PFSK-1 (cell line): ENCODE measurements around the gene TAF6.

Experiments
- FOXP2 ChIP-seq: optimal IDR thresholded peaks from 2 replicates; pipeline ENCODE3; 2011; ENCODE audit warnings: borderline replicate concordance, control low read depth, inconsistent platforms; ENCODE audit not compliant: insufficient read depth; ENCODE audit errors: extremely low read length, extremely low read depth
- POLR2AphosphoS5 ChIP-seq: IDR thresholded peaks from 2 replicates; pipeline ENCODE4 v1.6.1; 2012; ENCODE audit warnings: low read depth, mild to moderate bottlenecking, control low read depth, low read length, moderate library complexity
- SIN3A ChIP-seq: IDR thresholded peaks from 2 replicates; pipeline ENCODE4 v1.6.1; 2012; ENCODE audit warnings: mild to moderate bottlenecking, low read length, moderate library complexity, borderline replicate concordance; ENCODE audit not compliant: insufficient read depth
- TAF1 ChIP-seq: IDR thresholded peaks from 2 replicates; pipeline ENCODE4 v1.6.1; 2012; ENCODE audit warnings: low read length, control low read depth, borderline replicate concordance; ENCODE audit not compliant: insufficient read depth
- TF ChIP-seq, protein P1 (sequence below), 2 experiments: IDR thresholded peaks; 2 replicates each; pipeline versions ENCODE4 v1.6.1 to v1.8.0; 2011 to 2012; ENCODE audit warnings: low read depth in 2 of 2, low read length in 2 of 2, control low read depth in 1 of 2, inconsistent platforms in 1 of 2, mild to moderate bottlenecking in 1 of 2, moderate library complexity in 1 of 2; ENCODE audit not compliant: insufficient read depth in 1 of 2

TAF6 gene

DNA sequence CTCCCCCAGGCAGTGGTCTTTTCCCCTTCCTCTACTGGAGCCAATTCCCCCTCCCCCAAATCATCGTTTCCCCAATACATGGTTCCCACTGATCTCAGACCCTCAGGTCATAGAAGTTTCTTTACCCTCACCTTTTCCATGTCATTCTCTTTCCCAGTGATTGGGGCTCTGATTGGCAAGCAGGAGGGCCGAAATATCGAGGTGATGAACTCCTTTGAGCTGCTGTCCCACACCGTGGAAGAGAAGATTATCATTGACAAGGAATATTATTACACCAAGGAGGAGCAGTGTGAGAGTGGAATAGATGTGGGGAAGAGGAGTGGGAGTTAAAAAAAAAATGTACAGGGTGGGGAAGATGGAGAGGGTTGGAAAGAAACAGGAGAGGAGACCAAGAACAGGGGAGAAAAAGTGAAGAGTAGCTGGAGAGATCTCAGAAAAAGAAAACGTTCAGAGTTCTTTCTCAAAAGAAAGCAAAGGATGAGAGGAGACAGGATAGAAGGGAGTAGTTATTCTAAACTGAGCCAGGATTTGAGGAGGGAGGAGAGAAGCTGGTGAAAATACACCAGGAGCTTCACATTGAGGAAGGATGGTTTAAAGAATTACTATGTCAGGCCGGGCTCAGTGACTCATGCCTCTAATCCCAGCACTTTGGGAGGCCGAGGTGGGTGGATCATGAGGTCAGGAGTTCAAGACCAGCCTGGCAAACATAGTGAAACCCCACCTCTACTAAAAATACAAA, 29.5 kb downstream of the TAF6 start:
- TF ChIP-seq, protein P1, sequence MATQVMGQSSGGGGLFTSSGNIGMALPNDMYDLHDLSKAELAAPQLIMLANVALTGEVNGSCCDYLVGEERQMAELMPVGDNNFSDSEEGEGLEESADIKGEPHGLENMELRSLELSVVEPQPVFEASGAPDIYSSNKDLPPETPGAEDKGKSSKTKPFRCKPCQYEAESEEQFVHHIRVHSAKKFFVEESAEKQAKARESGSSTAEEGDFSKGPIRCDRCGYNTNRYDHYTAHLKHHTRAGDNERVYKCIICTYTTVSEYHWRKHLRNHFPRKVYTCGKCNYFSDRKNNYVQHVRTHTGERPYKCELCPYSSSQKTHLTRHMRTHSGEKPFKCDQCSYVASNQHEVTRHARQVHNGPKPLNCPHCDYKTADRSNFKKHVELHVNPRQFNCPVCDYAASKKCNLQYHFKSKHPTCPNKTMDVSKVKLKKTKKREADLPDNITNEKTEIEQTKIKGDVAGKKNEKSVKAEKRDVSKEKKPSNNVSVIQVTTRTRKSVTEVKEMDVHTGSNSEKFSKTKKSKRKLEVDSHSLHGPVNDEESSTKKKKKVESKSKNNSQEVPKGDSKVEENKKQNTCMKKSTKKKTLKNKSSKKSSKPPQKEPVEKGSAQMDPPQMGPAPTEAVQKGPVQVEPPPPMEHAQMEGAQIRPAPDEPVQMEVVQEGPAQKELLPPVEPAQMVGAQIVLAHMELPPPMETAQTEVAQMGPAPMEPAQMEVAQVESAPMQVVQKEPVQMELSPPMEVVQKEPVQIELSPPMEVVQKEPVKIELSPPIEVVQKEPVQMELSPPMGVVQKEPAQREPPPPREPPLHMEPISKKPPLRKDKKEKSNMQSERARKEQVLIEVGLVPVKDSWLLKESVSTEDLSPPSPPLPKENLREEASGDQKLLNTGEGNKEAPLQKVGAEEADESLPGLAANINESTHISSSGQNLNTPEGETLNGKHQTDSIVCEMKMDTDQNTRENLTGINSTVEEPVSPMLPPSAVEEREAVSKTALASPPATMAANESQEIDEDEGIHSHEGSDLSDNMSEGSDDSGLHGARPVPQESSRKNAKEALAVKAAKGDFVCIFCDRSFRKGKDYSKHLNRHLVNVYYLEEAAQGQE (IDR thresholded peaks at IDR 0.05; ENCODE audit: insufficient read depth in 1 of 2, low read depth in 2 of 2, low read length in 2 of 2), result no peak
- TF ChIP-seq TAF1 (no peak), SIN3A (no peak), POLR2AphosphoS5 (no peak), FOXP2 (no peak)

DNA sequence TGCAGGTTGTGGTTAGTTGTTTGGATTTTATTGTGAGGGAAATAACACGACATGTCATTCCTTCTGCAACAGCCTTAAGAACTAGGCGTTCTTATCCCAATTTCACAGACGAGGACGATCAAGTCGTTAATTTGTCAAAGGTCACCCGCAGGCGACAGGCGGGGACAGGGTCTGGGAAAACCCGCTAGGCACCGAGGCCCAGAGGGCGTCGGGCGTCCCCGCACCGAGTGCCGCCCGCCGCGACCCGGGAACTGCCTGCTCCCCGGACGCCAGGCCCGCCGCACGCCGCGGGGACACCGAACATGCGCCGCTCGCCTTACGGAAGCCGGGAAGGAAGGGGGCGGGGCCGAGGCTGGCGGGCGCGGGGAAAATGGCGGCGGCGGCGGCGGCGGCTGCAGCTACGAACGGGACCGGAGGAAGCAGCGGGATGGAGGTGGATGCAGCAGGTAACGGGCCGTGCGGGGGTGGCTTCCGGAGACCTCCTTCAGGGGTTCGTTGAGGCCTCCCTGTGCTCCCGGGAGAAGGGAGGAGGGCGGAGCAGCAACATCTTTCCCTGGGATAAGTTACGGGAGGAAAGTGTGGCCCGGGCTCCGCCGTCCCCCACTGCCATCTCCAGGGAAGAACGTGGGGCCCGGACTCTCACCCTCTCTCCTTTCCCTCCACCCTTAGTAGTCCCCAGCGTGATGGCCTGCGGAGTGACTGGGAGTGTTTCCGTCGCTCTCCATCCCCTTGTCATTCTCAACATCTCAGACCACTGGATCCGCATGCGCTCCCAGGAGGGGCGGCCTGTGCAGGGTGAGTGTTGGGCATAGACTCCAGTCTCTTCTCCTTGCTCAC, 30.3 kb downstream of the TAF6 start, which contains the start of gene COPS6:
Gene COPS6, plus strand, starts transcription at position 349 of the 837 bp plus-strand sequence. Its CDS starts 22 bp downstream, at position 371.
- TF ChIP-seq FOXP2 (peak; percentile 71), SIN3A (0 out of 2 replicates have a peak, but pooled peaks have one; percentile 57), POLR2AphosphoS5 (peak; percentile 95), TAF1 (peak; percentile 82; the same call in 1 of the 2 replicates)
- TF ChIP-seq, protein P1 (IDR thresholded peaks at IDR 0.05; ENCODE audit: insufficient read depth in 1 of 2, low read depth in 2 of 2, low read length in 2 of 2), result 0 out of 4 replicates have a peak, but pooled peaks of 1 of the 2 experiments have one; percentile 27

GRCh38 chr7:100088095-100088620, 31.0 kb downstream of the TAF6 start:
- TF ChIP-seq TAF1 (no peak), SIN3A (no peak), FOXP2 (no peak), POLR2AphosphoS5 (no peak)
- TF ChIP-seq, protein P1 (IDR thresholded peaks at IDR 0.05; ENCODE audit: insufficient read depth in 1 of 2, low read depth in 2 of 2, low read length in 2 of 2), result no peak

GRCh38 chr7:100087055-100087750, 32.0 kb downstream of the TAF6 start:
- TF ChIP-seq POLR2AphosphoS5, result no peak
- no peak for TF ChIP-seq SIN3A
- TF ChIP-seq, protein P1 (IDR thresholded peaks at IDR 0.05; ENCODE audit: insufficient read depth in 1 of 2, low read depth in 2 of 2, low read length in 2 of 2), result no peak
- no peak for TF ChIP-seq TAF1
- no peak for TF ChIP-seq FOXP2
